ENCODE measurements around the gene PBX3.
A peak's percentile ranks its signal among the peaks of the same experiment; 100 is the strongest.

DNA sequence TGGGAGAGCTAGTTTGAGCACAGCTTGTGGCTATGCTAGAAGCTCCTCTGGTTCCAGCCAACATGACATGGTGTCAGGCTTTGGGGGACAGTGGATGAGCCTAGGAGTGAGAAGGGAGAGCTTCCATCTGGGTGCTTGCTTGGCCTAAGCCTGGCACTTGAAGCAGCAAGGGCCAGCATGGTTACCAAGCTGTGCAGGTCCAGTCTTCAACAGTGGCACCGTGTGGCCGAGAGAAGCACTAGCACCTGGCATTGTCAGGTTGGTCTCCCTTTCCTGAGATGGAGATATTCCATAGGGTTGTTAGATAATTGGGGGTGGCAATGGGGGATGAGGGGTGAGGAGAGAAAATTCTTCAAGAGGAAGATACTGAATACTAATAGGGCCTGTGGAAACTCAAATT is 261.9 kb downstream of the PBX3 start:
- TF ChIP-seq SIN3A (IDR thresholded peaks at IDR 0.05; ENCODE audit: low read depth, low read length) (no peak), STAT3 (IDR thresholded peaks at IDR 0.05; ENCODE audit: low read depth, low read length) (no peak), ZNF24 (IDR thresholded peaks at IDR 0.05) (no peak), POLR2AphosphoS5 (IDR thresholded peaks at IDR 0.05; ENCODE audit: low read length) (no peak), NRF1 (conservative IDR thresholded peaks at IDR 0.05; ENCODE audit: low read depth, low read length) (no peak), POLR2A (IDR thresholded peaks at IDR 0.05; ENCODE audit: low read depth, low read length) (no peak), NR2C2 (IDR thresholded peaks at IDR 0.05; ENCODE audit: borderline replicate concordance, control insufficient read depth, insufficient read length, low read depth) (no peak), RFX5 (IDR thresholded peaks at IDR 0.05; ENCODE audit: low read depth, low read length) (no peak), YY1 (IDR thresholded peaks at IDR 0.05; ENCODE audit: low read depth, low read length) (no peak), TAF1 (IDR thresholded peaks at IDR 0.05; ENCODE audit: borderline replicate concordance, low read depth, low read length) (no peak)
- TF ChIP-seq, protein P1, sequence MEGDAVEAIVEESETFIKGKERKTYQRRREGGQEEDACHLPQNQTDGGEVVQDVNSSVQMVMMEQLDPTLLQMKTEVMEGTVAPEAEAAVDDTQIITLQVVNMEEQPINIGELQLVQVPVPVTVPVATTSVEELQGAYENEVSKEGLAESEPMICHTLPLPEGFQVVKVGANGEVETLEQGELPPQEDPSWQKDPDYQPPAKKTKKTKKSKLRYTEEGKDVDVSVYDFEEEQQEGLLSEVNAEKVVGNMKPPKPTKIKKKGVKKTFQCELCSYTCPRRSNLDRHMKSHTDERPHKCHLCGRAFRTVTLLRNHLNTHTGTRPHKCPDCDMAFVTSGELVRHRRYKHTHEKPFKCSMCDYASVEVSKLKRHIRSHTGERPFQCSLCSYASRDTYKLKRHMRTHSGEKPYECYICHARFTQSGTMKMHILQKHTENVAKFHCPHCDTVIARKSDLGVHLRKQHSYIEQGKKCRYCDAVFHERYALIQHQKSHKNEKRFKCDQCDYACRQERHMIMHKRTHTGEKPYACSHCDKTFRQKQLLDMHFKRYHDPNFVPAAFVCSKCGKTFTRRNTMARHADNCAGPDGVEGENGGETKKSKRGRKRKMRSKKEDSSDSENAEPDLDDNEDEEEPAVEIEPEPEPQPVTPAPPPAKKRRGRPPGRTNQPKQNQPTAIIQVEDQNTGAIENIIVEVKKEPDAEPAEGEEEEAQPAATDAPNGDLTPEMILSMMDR (IDR thresholded peaks at IDR 0.05 in 2 of 3, conservative IDR thresholded peaks at IDR 0.05 in 1 of 3; ENCODE audit: control insufficient read depth in 2 of 3, extremely low read depth in 1 of 3, insufficient read depth in 1 of 3, low read depth in 3 of 3, low read length in 3 of 3): 0 out of 6 replicates have a peak, but pooled peaks of 2 of the 3 experiments have one; percentile 7 to 17
- TF ChIP-seq, protein P2, sequence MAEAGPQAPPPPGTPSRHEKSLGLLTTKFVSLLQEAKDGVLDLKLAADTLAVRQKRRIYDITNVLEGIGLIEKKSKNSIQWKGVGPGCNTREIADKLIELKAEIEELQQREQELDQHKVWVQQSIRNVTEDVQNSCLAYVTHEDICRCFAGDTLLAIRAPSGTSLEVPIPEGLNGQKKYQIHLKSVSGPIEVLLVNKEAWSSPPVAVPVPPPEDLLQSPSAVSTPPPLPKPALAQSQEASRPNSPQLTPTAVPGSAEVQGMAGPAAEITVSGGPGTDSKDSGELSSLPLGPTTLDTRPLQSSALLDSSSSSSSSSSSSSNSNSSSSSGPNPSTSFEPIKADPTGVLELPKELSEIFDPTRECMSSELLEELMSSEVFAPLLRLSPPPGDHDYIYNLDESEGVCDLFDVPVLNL (IDR thresholded peaks at IDR 0.05; ENCODE audit: low read depth, low read length): no peak
- TF ChIP-seq, protein P3, sequence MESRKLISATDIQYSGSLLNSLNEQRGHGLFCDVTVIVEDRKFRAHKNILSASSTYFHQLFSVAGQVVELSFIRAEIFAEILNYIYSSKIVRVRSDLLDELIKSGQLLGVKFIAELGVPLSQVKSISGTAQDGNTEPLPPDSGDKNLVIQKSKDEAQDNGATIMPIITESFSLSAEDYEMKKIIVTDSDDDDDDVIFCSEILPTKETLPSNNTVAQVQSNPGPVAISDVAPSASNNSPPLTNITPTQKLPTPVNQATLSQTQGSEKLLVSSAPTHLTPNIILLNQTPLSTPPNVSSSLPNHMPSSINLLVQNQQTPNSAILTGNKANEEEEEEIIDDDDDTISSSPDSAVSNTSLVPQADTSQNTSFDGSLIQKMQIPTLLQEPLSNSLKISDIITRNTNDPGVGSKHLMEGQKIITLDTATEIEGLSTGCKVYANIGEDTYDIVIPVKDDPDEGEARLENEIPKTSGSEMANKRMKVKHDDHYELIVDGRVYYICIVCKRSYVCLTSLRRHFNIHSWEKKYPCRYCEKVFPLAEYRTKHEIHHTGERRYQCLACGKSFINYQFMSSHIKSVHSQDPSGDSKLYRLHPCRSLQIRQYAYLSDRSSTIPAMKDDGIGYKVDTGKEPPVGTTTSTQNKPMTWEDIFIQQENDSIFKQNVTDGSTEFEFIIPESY (IDR thresholded peaks at IDR 0.05): no peak
